T47D (cell line): ENCODE results near the gene RPUSD2.
A peak's percentile ranks its signal among the peaks of the same experiment; 100 is the strongest.

Source experiments
- DNase-seq, 2 experiments: peaks; one replicate each; pipeline versions ENCODE4 v3.0.0 to v3.0.0-alpha.2; 2011 to 2012; ENCODE audit warnings: low read depth in 1 of 2, low spot score in 1 of 2
- JUND ChIP-seq: IDR thresholded peaks from 2 replicates; pipeline ENCODE4 v1.6.1; 2012; ENCODE audit warnings: low read depth
- in situ Hi-C: cut with HindIII; loops from 2 replicates; pipeline ENCODE4 v1.10.0; 2016; ENCODE audit warnings: low sequenced_read_pairs, low pct_unique_long_range_greater_than_20kb

Gene RPUSD2, protein sequence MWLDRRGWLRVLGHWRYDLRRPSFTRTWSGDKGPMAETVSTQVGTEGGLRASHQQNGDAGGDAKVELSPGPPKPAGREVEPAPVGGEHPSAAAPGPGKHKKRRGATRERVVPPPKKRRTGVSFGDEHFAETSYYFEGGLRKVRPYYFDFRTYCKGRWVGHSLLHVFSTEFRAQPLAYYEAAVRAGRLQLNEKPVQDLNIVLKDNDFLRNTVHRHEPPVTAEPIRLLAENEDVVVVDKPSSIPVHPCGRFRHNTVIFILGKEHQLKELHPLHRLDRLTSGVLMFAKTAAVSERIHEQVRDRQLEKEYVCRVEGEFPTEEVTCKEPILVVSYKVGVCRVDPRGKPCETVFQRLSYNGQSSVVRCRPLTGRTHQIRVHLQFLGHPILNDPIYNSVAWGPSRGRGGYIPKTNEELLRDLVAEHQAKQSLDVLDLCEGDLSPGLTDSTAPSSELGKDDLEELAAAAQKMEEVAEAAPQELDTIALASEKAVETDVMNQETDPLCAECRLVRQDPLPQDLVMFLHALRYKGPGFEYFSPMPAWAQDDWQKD

DNA sequence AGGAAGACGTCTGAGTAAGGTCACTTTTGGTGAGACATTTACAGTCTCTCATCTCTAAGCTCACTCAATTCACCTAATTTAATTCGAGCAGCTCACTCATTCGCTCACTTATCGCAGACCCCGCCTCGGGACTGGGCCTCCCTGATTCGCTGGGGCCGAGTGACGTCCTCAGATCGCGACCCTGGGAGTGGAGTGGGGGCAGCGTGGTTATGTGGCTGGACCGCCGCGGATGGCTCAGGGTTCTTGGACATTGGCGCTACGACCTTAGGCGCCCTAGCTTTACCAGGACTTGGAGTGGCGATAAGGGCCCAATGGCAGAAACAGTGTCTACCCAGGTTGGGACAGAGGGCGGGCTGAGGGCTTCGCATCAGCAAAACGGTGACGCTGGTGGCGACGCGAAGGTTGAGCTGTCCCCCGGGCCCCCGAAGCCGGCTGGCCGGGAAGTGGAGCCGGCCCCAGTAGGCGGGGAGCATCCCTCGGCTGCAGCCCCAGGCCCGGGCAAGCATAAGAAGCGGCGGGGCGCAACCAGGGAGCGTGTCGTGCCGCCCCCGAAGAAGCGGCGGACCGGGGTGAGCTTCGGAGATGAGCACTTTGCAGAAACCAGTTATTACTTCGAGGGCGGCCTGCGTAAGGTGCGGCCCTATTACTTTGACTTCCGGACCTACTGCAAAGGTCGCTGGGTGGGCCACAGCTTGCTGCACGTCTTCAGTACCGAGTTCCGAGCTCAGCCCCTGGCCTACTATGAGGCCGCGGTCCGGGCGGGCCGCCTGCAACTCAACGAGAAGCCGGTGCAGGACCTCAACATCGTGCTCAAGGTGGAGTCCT, at the start of gene RPUSD2:
TSS of gene RPUSD2 (plus strand) at position 171 of the 825 bp plus-strand sequence. CDS start at position 210, 39 bp downstream.
- no peak for TF ChIP-seq JUND
- peak; percentile 86 to 94 for DNase-seq
- in situ Hi-C loops = no loop called here

DNA sequence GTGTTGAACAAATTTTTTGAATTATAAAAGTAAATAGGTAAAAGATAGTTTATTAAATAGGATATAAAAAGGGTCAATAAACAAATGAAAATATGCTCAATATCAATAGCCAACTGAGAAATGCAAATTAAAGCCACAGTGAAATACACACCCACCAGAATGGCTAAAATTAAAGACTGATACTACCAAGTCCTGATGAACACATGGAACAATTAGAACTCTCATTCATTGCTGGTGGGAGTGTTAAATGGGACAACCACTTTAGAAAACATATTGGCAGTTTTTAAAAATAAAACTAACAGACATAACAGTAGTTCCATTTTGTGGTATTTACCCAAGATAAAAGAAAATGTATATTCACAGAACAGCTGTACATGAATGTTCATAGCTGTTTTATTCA, 45.5 kb upstream of the RPUSD2 start:
- DNase-seq = no peak
- no peak for TF ChIP-seq JUND
- in situ Hi-C loops = no loop called here

DNA sequence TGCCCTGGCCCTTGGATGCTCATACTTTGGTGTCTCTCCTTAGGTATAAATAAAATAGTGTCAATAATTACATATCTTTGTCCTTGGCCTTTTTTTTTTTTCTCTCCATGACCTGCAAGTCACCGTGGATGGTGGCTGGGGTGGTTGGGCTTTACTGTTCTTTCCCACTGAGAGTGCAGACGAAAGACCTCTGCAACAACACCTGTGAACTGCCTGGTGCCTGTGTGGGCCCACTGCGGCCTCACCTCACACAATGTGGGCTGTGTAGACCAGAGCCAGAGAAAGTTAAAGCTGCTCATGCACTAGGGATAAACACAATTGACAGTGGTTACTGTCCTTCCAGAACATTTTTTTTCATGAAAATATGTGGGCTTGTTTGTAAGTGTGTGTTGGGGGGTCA, 43.2 kb upstream of the RPUSD2 start:
- in situ Hi-C loops = no loop called here
- no peak for DNase-seq
- no peak for TF ChIP-seq JUND

DNA sequence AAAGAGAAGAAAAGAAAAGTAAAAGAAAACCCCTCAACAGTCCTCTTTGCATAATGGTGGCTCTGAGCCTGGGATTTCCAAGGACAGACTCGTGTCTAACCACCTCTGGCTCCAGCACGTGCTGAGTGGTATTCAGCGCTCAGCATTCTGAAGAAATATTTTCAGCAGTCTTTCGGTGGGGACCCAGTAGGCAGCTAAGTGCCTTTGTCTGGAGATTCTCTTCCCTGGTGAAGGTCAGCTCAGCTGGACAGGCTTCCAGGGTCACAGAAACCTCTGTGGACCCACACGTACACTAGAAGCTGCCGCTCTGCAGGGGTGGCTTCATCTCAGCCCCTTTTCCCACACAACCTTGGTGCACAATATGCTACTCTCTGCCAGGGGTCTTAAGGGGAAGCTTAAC, 40.3 kb upstream of the RPUSD2 start:
- no peak for DNase-seq
- TF ChIP-seq JUND = no peak
- in situ Hi-C loops = no loop called here

DNA sequence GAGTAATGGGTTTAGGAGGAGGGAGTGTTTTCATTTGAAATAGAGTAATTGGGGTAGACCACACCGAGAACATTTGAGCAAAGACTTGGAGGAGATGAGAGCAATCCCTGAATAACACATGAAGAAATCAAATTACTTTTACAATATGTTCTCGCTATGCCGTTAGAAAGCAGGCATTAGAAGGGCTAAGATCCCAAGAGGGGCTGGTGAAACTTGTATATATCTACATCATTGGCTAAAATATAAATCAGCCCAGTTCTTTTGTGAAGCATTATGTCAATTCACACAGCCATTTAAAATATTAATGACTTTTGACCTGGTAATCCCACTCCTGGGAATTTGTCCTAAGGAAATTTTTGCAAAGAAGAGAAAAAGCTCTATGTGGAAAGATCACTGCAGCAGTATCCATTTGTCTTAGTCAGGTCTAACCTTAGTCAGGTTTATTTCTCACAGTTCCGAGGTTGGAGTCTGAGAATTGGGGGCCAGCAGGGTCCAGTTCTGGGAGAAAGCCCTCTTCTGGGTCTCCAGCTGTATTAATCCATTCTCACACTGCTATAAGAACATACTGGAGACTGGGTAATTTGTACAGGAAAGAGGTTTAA, 35.2 kb upstream of the RPUSD2 start:
- DNase-seq = no peak
- no peak for TF ChIP-seq JUND
- in situ Hi-C loops = no loop called here

DNA sequence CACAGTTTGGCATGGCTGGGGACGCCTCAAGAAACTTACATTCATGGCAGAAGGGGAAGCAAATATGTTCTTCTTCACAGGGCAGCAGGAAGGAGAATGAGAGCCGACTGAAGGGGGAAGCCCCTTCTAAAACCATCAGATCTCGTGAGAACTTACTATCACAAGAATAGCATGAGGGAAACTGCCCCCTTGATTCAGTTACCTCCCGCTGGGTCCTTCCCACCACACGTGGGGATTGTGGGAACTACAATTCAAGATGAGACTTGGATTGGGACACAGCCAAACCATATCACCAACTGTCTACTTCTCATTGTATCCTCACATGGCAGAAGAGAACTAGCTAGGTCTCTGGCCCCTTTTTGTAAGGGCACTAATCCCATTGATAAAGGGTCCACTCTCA, 34.7 kb upstream of the RPUSD2 start:
- in situ Hi-C loops = no loop called here
- no peak for DNase-seq
- no peak for TF ChIP-seq JUND

DNA sequence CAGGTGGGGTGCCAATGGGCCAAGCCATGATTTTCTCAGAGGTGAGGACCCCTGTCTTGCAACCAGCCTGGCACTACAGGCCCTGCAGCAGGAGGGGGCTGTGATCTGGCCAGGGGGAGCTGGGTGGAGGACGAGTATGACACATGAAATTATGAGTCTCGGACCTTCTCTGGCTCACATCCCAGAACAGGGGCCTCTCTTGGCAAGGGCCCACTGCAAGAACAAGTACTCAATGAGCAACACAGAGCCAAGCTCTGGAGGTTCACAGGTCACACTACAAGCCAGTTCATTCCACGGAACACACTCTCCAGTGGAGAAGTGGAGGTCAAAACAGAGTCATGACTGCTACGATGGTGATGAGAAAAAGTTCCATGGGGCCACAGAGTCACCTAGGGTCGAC, 32.6 kb upstream of the RPUSD2 start:
- DNase-seq = no peak
- in situ Hi-C loops = no loop called here
- TF ChIP-seq JUND = no peak

DNA sequence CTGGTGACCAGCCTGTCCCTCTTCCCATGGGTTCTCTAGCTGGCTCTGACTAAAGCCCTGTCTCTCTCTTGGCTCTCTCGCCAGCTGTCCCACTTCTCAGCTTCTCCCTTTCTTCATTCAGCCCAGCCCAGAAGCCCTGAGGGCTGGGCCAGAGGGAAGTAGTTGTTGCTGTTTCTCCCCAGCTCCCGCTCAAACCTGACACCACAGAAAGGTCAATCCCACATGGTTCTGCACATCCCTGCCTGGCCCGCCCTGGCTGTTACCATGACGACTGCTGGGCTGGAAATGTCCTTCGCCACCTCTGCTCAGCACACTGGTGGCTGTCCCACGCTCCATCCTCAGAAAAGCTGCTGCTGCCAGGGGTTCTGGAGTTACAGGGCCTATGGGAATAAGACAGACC, 30.1 kb upstream of the RPUSD2 start:
- in situ Hi-C loops = no loop called here
- DNase-seq = no peak
- TF ChIP-seq JUND = no peak

DNA sequence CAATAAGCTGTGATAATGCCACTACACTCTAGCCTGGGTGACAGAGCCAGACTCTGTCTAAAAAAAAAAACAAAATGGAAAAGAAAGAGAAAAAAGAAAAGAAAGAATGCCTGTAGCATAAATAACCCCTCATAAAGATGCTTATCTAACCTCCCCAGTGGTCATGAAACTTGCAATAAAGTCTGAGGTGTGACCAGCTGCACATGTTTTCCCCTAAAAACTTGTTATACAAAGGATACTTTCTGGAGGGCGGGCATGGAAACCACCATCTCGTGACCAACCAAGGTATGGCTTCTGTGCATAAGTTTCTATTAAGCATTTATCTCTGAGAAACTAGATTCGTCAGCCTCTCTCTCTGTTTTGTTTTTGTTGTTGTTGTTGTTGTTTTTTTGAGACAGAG, 26.0 kb upstream of the RPUSD2 start:
- in situ Hi-C loops = no loop called here
- no peak for DNase-seq
- no peak for TF ChIP-seq JUND

DNA sequence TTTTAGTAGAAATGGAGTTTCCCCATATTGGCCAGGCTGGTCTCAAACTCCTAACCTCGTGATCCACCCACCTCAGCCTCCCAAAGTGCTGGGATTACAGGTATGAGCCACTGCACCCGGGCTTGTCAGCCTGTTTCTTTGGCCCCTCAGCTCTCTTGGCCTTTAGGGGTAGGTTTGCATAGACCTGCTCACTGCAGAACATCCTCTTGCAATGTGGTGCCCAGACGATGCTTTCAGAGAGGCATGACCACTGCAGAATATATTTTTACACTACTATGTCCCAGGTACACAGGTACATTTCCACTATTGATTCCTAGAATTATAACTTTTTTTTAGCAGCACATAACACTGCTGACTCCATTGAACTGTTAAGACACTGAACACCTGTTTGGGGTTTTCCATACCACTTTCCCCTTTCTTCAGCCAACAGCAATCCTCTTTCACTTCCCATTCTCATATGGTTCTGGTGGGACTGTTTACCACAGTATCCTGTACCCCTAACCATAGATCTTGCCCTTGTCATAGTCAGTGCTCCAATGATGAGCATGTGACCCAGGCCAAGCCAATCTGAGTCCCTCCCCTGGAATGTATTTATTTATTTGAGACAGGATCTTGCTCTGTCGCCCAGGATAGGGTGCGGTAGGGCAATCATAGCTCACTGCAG, 25.3 kb upstream of the RPUSD2 start:
- in situ Hi-C loops = no loop called here
- no peak for DNase-seq
- TF ChIP-seq JUND = no peak

DNA sequence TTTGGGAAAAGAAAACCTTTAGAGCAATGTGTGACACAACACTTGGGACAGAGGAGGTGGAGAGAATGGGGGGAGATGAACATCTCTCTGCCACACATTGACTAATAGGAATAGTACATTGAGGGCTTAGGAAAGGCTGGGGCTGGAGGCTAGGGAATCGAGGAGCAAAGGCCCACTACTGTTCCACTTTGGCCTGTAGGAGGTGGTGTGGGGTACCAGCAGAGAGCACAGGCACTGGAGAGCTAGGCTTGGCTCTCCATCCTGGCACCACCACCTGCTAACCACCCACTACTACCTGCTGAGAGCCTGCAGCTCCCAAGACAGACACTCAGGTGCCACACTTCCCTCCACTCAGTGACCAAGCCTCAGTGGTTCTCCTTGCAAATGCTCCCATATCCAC, 23.6 kb upstream of the RPUSD2 start:
- in situ Hi-C loops = no loop called here
- TF ChIP-seq JUND = no peak
- DNase-seq = no peak

DNA sequence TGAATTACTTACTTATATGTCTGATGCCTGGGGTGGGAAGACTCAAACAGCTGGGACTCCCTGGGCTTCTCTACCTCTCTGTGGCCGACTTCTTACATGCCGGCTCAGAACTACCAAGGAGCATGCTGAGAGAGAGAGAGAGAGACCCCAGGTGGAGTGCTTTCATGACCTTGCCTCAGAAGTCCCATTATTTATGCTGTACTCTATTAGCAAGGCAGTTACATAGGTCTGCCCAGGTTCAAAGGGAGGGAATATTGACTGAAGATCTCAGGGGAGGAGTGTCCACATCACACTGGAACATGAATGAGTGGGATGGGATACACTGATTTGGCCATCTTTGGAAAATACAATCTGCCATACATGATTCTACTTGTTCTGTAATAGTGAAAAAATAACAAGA, 20.5 kb upstream of the RPUSD2 start:
- DNase-seq = no peak
- no peak for TF ChIP-seq JUND
- in situ Hi-C loops = no loop called here
